Neural cell (in vitro differentiated cells): Measurements from ENCODE around the gene ST6GALNAC5. TPM values are rescaled to one million over a fixed set of nuclear protein-coding genes. Genes with fewer than 3 reads are reported as not detected.

Experiments used
- H2AFZ ChIP-seq: fragments of 200-600, 300-800 bp; sonication (generic), shearing (Covaris generic); 2 replicates; pipeline ENCODE4 v1.6.0; 2014; ENCODE audit warnings: low read depth, mild to moderate bottlenecking, antibody characterized with exemption, low read length, moderate library complexity
- H3F3A ChIP-seq: fragments of 200-600 bp; shearing (Covaris generic); 2 replicates; pipeline ENCODE4 v1.6.1; 2016; ENCODE audit warnings: mild to moderate bottlenecking, moderate library complexity, mixed read lengths, antibody characterized with exemption, low read length; ENCODE audit not compliant: insufficient read depth, poor library complexity, severe bottlenecking
- H3K27ac ChIP-seq: fragments of 200-600, 300-800 bp; sonication (generic), shearing (Covaris generic); 2 replicates; pipeline ENCODE4 v1.5.1; 2014; ENCODE audit warnings: mild to moderate bottlenecking, low read length, moderate library complexity
- H3K27me3 ChIP-seq: fragments of 300-800, 200-600 bp; sonication (generic), shearing (Covaris generic); 2 replicates; pipeline ENCODE4 v1.6.0; 2014; ENCODE audit warnings: mild to moderate bottlenecking, low read depth, low read length, moderate library complexity; ENCODE audit not compliant: insufficient read depth
- H3K36me3 ChIP-seq: fragments of 300-800, 200-600 bp; sonication (generic), shearing (Covaris generic); 2 replicates; pipeline ENCODE4 v1.5.1; 2014; ENCODE audit warnings: mild to moderate bottlenecking, antibody characterized with exemption, low read length, moderate library complexity; ENCODE audit not compliant: insufficient read depth
- H3K4me2 ChIP-seq: fragments of 300-800, 200-600 bp; sonication (generic), shearing (Covaris generic); 2 replicates; pipeline ENCODE4 v1.6.0; 2014; ENCODE audit warnings: mild to moderate bottlenecking, low read length
- H3K4me3 ChIP-seq: fragments of 300-800, 200-600 bp; sonication (generic), shearing (Covaris generic); 2 replicates; pipeline ENCODE4 v1.5.1; 2014; ENCODE audit warnings: mild to moderate bottlenecking, low read length, moderate library complexity
- H3K79me2 ChIP-seq: fragments of 200-600 bp; shearing (Covaris generic); replicated peaks from 2 replicates; pipeline ENCODE4 v1.6.0; 2014; ENCODE audit warnings: mild to moderate bottlenecking, low read length, moderate library complexity; ENCODE audit not compliant: insufficient read depth
- H3K9ac ChIP-seq: fragments of 300-800, 200-600 bp; sonication (generic), shearing (Covaris generic); 2 replicates; pipeline ENCODE4 v1.6.1; 2016; ENCODE audit warnings: mild to moderate bottlenecking, low read length, mixed read lengths
- H3K9me2 ChIP-seq: fragments of 200-600 bp; shearing (Covaris generic); 2 replicates; pipeline ENCODE4 v1.6.1; 2016; ENCODE audit warnings: mild to moderate bottlenecking, low read length, mixed read lengths; ENCODE audit not compliant: insufficient read depth
- H3K9me3 ChIP-seq: fragments of 200-600, 300-800 bp; sonication (generic), shearing (Covaris generic); 2 replicates; pipeline ENCODE4 v1.6.1; 2016; ENCODE audit warnings: mild to moderate bottlenecking, mixed run types, low read length, moderate library complexity, mixed read lengths
- H4K20me1 ChIP-seq: fragments of 200-600 bp; shearing (Covaris generic); 2 replicates; pipeline ENCODE4 v1.6.1; 2016; ENCODE audit warnings: mild to moderate bottlenecking, mixed run types; ENCODE audit not compliant: insufficient read depth
- EP300 ChIP-seq: fragments of 450-650 bp; conservative IDR thresholded peaks from 2 replicates; pipeline ENCODE4 v1.6.1; 2014; ENCODE audit warnings: antibody characterized with exemption, mild to moderate bottlenecking, moderate library complexity; ENCODE audit not compliant: poor library complexity, severe bottlenecking
- EZH2 ChIP-seq: fragments of 200-600, 300-800 bp; shearing (Covaris generic), sonication (generic); IDR thresholded peaks from 2 replicates; pipeline ENCODE4 v1.6.1; 2014; ENCODE audit warnings: antibody characterized with exemption, low read length, borderline replicate concordance, mild to moderate bottlenecking; ENCODE audit not compliant: insufficient read depth, poor library complexity, severe bottlenecking
- MXI1 ChIP-seq: fragments of 450-650 bp; conservative IDR thresholded peaks from 2 replicates; pipeline ENCODE4 v1.6.1; 2014; ENCODE audit warnings: antibody characterized with exemption, mild to moderate bottlenecking; ENCODE audit not compliant: poor library complexity, severe bottlenecking
- POLR2AphosphoS5 ChIP-seq: IDR thresholded peaks from 2 replicates; pipeline ENCODE4 v1.6.1; 2012
- RAD21 ChIP-seq: fragments of 450-650 bp; conservative IDR thresholded peaks from 2 replicates; pipeline ENCODE4 v1.6.1; 2014; ENCODE audit warnings: antibody characterized with exemption, mild to moderate bottlenecking, moderate library complexity
- SMC3 ChIP-seq: fragments of 450-650 bp; conservative IDR thresholded peaks from 2 replicates; pipeline ENCODE4 v1.6.1; 2014; ENCODE audit warnings: antibody characterized with exemption, mild to moderate bottlenecking, moderate library complexity; ENCODE audit not compliant: poor library complexity
- TAF1 ChIP-seq: IDR thresholded peaks from 2 replicates; pipeline ENCODE4 v1.6.1; 2012; ENCODE audit warnings: low read depth
- polyA plus RNA-seq: library from polyadenylated mRNA; depleted of rRNA; stranded (reverse); fragments of >200 nt; gene quantifications from 2 replicates; pipeline ENCODE4 v1.2.3, GENCODE V29; 2014
- TF ChIP-seq, protein P1 (sequence below): IDR thresholded peaks from 2 replicates; pipeline ENCODE4 v1.6.1; 2012; ENCODE audit warnings: borderline replicate concordance
- TF ChIP-seq, protein P2 (sequence below): fragments of 450-650 bp; IDR thresholded peaks from 2 replicates; pipeline ENCODE4 v1.5.1; 2014; ENCODE audit warnings: antibody characterized with exemption, mild to moderate bottlenecking, moderate library complexity; ENCODE audit not compliant: poor library complexity, severe bottlenecking

Gene ST6GALNAC5
- polyA plus RNA-seq, 1 donor from 2014 or later, result 57.3 TPM

DNA sequence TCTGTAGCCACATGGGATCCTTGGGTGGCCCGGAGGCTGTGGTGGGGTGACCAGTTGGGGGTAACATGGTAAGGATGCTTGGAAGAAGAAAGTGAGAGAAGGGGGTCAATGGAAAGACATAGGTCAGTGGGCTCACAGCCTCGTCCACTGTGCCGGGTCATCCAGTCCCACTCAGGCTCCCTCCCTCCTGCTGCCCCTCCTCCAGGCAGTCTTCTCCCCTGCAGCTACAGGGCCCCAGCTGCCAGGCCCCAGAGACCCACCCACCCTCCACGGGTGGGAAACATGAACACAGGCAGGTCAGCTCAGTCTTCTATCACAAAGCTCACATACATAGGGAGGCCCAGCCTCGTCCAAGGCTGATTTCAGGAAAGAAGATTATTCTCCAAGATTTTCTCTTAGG lies 158.3 kb downstream of the ST6GALNAC5 start:
- Histone ChIP-seq H3F3A (no peaks in the 10 kb centered on the region), H3K27me3 (no peaks in the 10 kb centered on the region), H3K27ac (no peak overlapping the region), H3K9me2 (no peaks in the 10 kb centered on the region), H2AFZ (no peak overlapping the region), H3K4me3 (no peak overlapping the region), H3K9ac (no peak overlapping the region), H3K9me3 (no peaks in the 10 kb centered on the region), H3K36me3 (no peaks in the 10 kb centered on the region), H4K20me1 (no peaks in the 10 kb centered on the region), H3K4me2 (no peak overlapping the region), H3K79me2 (no peaks in the 10 kb centered on the region)
- TF ChIP-seq MXI1 (no peak), POLR2AphosphoS5 (no peak), EP300 (no peak), EZH2 (no peak), RAD21 (no peak), TAF1 (no peak), SMC3 (no peak)
- TF ChIP-seq, protein P1, sequence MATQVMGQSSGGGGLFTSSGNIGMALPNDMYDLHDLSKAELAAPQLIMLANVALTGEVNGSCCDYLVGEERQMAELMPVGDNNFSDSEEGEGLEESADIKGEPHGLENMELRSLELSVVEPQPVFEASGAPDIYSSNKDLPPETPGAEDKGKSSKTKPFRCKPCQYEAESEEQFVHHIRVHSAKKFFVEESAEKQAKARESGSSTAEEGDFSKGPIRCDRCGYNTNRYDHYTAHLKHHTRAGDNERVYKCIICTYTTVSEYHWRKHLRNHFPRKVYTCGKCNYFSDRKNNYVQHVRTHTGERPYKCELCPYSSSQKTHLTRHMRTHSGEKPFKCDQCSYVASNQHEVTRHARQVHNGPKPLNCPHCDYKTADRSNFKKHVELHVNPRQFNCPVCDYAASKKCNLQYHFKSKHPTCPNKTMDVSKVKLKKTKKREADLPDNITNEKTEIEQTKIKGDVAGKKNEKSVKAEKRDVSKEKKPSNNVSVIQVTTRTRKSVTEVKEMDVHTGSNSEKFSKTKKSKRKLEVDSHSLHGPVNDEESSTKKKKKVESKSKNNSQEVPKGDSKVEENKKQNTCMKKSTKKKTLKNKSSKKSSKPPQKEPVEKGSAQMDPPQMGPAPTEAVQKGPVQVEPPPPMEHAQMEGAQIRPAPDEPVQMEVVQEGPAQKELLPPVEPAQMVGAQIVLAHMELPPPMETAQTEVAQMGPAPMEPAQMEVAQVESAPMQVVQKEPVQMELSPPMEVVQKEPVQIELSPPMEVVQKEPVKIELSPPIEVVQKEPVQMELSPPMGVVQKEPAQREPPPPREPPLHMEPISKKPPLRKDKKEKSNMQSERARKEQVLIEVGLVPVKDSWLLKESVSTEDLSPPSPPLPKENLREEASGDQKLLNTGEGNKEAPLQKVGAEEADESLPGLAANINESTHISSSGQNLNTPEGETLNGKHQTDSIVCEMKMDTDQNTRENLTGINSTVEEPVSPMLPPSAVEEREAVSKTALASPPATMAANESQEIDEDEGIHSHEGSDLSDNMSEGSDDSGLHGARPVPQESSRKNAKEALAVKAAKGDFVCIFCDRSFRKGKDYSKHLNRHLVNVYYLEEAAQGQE, result no peak
- TF ChIP-seq, protein P2, sequence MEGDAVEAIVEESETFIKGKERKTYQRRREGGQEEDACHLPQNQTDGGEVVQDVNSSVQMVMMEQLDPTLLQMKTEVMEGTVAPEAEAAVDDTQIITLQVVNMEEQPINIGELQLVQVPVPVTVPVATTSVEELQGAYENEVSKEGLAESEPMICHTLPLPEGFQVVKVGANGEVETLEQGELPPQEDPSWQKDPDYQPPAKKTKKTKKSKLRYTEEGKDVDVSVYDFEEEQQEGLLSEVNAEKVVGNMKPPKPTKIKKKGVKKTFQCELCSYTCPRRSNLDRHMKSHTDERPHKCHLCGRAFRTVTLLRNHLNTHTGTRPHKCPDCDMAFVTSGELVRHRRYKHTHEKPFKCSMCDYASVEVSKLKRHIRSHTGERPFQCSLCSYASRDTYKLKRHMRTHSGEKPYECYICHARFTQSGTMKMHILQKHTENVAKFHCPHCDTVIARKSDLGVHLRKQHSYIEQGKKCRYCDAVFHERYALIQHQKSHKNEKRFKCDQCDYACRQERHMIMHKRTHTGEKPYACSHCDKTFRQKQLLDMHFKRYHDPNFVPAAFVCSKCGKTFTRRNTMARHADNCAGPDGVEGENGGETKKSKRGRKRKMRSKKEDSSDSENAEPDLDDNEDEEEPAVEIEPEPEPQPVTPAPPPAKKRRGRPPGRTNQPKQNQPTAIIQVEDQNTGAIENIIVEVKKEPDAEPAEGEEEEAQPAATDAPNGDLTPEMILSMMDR, result no peak

GRCh38 chr1:77026135-77026534 lies 158.9 kb downstream of the ST6GALNAC5 start:
- H2AFZ ChIP-seq, result no peak overlapping the region
- TF ChIP-seq EZH2, result no peak
- TF ChIP-seq RAD21, result no peak
- no peak for TF ChIP-seq TAF1
- no peak for TF ChIP-seq SMC3
- TF ChIP-seq, protein P1, result no peak
- no peak for TF ChIP-seq MXI1
- no peak for TF ChIP-seq POLR2AphosphoS5
- no peak for TF ChIP-seq EP300
- TF ChIP-seq, protein P2, result no peak
- no peaks in the 10 kb centered on the region for H3K79me2 ChIP-seq
- H3K27me3 ChIP-seq, result no peaks in the 10 kb centered on the region
- no peak overlapping the region for H3K9ac ChIP-seq
- H3K9me2 ChIP-seq, result no peaks in the 10 kb centered on the region
- no peaks in the 10 kb centered on the region for H3F3A ChIP-seq
- H3K27ac ChIP-seq, result no peak overlapping the region
- no peak overlapping the region for H3K4me3 ChIP-seq
- no peaks in the 10 kb centered on the region for H4K20me1 ChIP-seq
- H3K4me2 ChIP-seq, result no peak overlapping the region
- no peaks in the 10 kb centered on the region for H3K9me3 ChIP-seq
- no peaks in the 10 kb centered on the region for H3K36me3 ChIP-seq
